Measurements from ENCODE around the gene WDR45B.

- TF ChIP-seq CTCF (conservative IDR thresholded peaks at IDR 0.05; ENCODE audit: low read length) (no peak), EZH2phosphoT487 (IDR thresholded peaks at IDR 0.05; ENCODE audit: borderline replicate concordance, low read depth, low read length) (no peak)
Observed at GRCh38 chr17:82659886-82660285, 11.6 kb upstream of the WDR45B start.
